Type B pancreatic cell (in vitro differentiated cells): ENCODE measurements around the gene ALOXE3. TPM values are rescaled to one million over a fixed set of nuclear protein-coding genes. Genes with fewer than 3 reads are reported as not detected.

Experiments
- DNase-seq: peaks from one replicate; pipeline ENCODE4 v3.0.0; 2021; ENCODE audit warnings: mixed read lengths; ENCODE audit not compliant: unreplicated experiment; ENCODE audit errors: extremely low spot score
- H3K27ac Mint-ChIP-seq: 2 replicates; pipeline ENCODE4 v1.8.0; 2021; ENCODE audit warnings: mild to moderate bottlenecking, mixed read lengths
- H3K27me3 Mint-ChIP-seq: 2 replicates; pipeline ENCODE4 v1.8.0; 2021; ENCODE audit warnings: mixed read lengths
- H3K36me3 Mint-ChIP-seq: 2 replicates; pipeline ENCODE4 v1.8.0; 2021; ENCODE audit warnings: mixed read lengths
- H3K4me1 Mint-ChIP-seq: one replicate; pipeline ENCODE4 v1.8.0; 2021; ENCODE audit warnings: mixed read lengths; ENCODE audit not compliant: unreplicated experiment
- H3K4me3 Mint-ChIP-seq: 2 replicates; pipeline ENCODE4 v1.8.0; 2021; ENCODE audit warnings: mild to moderate bottlenecking, mixed read lengths
- H3K9me3 Mint-ChIP-seq: 2 replicates; pipeline ENCODE4 v1.8.0; 2021; ENCODE audit warnings: mixed read lengths
- CTCF ChIP-seq: fragments of 200-600 bp; sonication (generic); conservative IDR thresholded peaks from 2 replicates; pipeline ENCODE4 v1.5.0; 2021; ENCODE audit warnings: antibody characterized with exemption, mild to moderate bottlenecking
- total RNA-seq: library from RNA; stranded (reverse); gene quantifications from 2 replicates; pipeline ENCODE4 v1.2.1, GENCODE V29; 2021; ENCODE audit warnings: low replicate concordance

The ALOXE3 gene
- total RNA-seq, 1 donor from 2014 or later = not detected

DNA sequence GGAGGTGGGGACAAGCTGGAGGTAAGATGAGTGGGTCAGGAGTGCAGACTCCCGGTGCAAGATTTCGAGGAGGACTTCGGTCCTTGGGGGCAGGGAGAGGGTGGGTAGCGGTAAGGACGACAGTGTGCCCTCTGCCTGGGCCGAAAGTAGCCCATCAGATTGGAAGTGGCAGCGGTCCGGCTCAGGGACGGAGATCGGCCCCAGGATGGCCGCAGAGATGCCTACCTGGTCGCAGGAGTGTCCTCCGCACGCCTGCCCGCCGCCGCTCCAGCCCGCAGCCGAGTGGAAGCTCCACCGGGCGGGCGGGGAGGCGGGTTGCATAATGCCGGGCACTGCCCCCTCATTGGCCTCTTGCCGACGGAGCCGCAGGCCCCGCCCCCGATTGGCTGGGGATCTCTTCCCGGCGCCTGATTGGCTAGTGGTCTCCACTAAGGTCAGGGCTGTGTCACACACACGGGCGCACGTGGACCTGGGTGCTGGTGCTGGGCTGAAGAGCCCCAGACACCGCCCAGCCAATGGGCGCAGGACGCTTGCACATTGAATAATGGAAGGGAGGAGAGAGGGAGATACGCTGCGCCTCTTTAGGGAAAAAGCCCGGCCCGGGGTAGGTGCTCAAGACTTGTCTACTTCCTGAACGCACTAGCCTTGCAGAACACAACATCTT lies 33.9 kb upstream of the ALOXE3 start, which contains the start of gene PER1:
Gene PER1, minus strand, starts transcription at position 293 of the 664 bp plus-strand sequence. CDS start 1,698 bp downstream, outside the sequence.
- Mint-ChIP-seq H3K36me3 (no peaks in the 10 kb centered on the region), H3K4me3 (peak within 1 kb of the TSS; percentile 97), H3K27ac (no peak within 1 kb of the TSS), H3K9me3 (no peaks in the 10 kb centered on the region), H3K27me3 (peaks cover 4% of the 10 kb centered on the region), H3K4me1 (peaks cover 21% of the 10 kb centered on the region)
- TF ChIP-seq CTCF = no peak
- peak; percentile 95 for DNase-seq

DNA sequence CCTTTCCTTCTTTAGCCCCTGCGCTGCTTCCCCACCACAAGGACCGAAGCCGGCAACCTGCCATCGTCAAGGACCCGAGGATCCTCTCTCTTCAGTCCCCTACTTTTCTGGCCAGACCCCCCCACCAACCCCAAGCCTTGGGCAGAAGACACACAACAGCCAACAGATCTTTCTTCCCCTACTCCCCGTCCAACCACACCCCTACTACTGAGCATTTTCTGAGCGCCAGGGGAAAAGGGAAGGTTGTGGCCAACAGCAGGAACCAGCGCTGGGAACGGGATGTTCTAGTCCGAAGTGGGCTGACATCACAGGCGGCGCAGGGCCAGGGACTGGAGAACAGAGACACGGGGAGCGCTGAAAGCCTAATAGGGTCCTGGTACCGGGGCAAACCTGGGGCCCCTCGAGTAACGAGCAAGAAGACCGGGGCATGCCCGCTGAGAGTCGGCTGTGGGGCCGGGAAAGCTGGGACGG lies 33.4 kb upstream of the ALOXE3 start:
- Mint-ChIP-seq H3K4me1 (peaks cover 21% of the 10 kb centered on the region), H3K36me3 (no peaks in the 10 kb centered on the region), H3K27me3 (peaks cover 4% of the 10 kb centered on the region), H3K4me3 (peak overlapping the region; percentile 97), H3K27ac (no peak overlapping the region), H3K9me3 (no peaks in the 10 kb centered on the region)
- DNase-seq = no peak
- no peak for TF ChIP-seq CTCF

GRCh38 chr17:8151120-8151640 lies 32.9 kb upstream of the ALOXE3 start:
- H3K27ac Mint-ChIP-seq = no peak overlapping the region
- peak overlapping the region; percentile 97 for H3K4me3 Mint-ChIP-seq
- no peaks in the 10 kb centered on the region for H3K36me3 Mint-ChIP-seq
- H3K9me3 Mint-ChIP-seq = no peaks in the 10 kb centered on the region
- peaks cover 21% of the 10 kb centered on the region for H3K4me1 Mint-ChIP-seq
- DNase-seq = no peak
- no peak for TF ChIP-seq CTCF
- H3K27me3 Mint-ChIP-seq = peaks cover 4% of the 10 kb centered on the region

DNA sequence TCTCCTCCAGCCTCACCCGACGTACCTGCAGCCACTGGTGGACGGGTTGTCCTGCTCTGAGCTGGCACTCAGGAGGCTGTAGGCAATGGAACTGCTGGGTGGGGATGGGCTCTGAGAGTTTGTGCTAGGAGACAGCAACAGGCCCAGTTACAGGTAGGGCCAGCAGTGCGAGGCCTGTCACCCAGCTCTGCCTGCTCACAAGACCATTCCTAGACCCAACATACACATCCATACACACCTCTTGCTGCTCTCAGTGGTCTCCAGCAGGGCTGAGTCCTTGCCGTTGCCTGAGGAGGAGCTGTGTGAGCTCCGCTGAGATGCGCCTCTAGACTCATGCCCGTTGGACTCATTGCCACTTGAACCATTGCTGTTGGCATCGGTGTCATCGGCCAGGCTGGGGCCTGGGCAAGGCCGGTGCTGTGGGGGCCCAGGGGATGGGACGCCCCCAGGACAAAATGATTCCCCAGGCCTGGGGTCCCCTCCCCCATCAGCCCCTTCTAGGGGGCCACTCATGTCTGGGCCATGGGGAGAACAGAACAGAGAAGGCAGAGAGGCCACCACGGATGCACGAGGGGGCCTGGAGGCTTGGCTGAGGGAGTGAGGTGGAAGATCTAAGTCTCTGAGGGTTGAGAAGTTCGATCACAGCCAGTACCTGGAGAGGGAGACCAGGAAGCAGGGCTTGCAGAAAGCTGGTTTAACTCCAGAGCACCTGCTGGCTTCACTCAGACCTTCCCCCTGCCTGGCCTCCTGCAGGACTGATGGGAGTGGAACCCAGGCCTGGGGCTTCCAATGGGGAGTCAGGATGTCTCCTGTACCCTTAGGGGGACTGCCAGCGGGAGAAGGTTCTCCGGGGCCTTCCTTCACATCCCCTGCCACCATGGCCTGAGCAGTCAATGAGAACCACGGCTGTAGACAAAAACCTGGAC lies 32.1 kb upstream of the ALOXE3 start:
- Mint-ChIP-seq H3K36me3 (no peaks in the 10 kb centered on the region), H3K4me3 (peak overlapping the region; percentile 97), H3K9me3 (no peaks in the 10 kb centered on the region), H3K4me1 (peaks cover 21% of the 10 kb centered on the region), H3K27me3 (peaks cover 4% of the 10 kb centered on the region), H3K27ac (no peak overlapping the region)
- no peak for TF ChIP-seq CTCF
- no peak for DNase-seq

DNA sequence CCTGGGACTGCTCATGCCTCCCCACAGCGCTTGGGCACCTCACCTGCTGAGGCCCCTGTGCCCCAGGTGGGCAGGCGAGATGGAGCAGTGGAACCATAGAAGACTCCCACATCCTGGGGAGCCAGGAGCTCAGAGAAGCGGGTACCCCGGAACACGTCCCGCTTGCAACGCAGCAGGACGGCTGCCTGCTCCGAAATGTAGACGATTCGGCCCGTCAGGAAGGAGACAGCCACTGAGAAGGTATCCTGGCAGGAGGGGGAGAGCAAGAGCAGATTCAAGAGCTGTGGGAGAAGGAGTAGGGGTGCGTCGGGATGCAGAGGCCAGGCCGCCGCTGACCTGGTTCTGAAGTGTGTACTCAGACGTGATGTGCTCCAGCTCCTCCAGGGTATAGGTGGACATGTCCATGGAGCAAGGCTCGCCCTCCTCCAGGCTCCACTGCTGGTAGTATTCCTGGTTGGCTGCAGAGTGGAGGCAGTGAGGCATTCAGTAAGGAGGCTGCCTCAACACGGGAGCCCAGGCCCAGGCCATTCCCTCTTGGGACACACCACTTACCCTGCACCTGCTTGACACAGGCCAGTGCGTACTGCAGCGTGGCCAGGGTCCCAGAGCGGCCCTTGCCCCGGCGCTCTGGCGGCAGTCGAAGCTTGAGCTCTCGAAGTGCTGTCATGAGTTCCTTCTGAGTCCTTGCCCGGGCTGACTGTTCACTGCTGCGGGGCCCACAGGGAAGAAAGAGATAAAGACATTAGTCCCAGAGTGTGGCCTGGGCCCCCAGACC lies 31.3 kb upstream of the ALOXE3 start:
- Mint-ChIP-seq H3K4me3 (no peak overlapping the region), H3K4me1 (peaks cover 21% of the 10 kb centered on the region), H3K9me3 (no peaks in the 10 kb centered on the region), H3K27ac (peak overlapping the region; percentile 31), H3K27me3 (peaks cover 4% of the 10 kb centered on the region), H3K36me3 (no peaks in the 10 kb centered on the region)
- DNase-seq = no peak
- no peak for TF ChIP-seq CTCF
